HG02938 (cell line): ENCODE measurements around the gene ZNF200.

Experiments
- ATAC-seq: cut with Tn5 transposase; IDR thresholded peaks from one replicate; pipeline ENCODE4 v1.9.1; 2021; ENCODE audit warnings: mild to moderate bottlenecking, moderate library complexity; ENCODE audit not compliant: unreplicated experiment

The ZNF200 gene

GRCh38 chr16:3179651-3180050 is 55.3 kb downstream of the ZNF200 start:
- no peak for ATAC-seq

GRCh38 chr16:3175157-3176093 is 59.5 kb downstream of the ZNF200 start:
- no peak for ATAC-seq

GRCh38 chr16:3174618-3175148 is 60.3 kb downstream of the ZNF200 start:
- ATAC-seq, result no peak

- ATAC-seq, result no peak
Observed at GRCh38 chr16:3173892-3174617, 60.9 kb downstream of the ZNF200 start.
